Measurements from ENCODE around the gene ITGAD. TPM values are rescaled to one million over a fixed set of nuclear protein-coding genes. Genes with fewer than 3 reads are reported as not detected.
"Not testable (repeated sequence)": the region's sequence is repeated elsewhere in the genome, so short reads cannot be mapped to it uniquely, and the experiment has no call there.

ITGAD gene
- total RNA-seq, 1 donor from 2014 or later, result not detected

- no peak for DNase-seq
Measured at GRCh38 chr16:31403590-31404352, 10.6 kb downstream of the ITGAD start.

- DNase-seq, result no peak
Measured at GRCh38 chr16:31404353-31405064, 11.4 kb downstream of the ITGAD start.

GRCh38 chr16:31407406-31407805 is 14.3 kb downstream of the ITGAD start:
- DNase-seq, result no peak

GRCh38 chr16:31409433-31409832 is 16.3 kb downstream of the ITGAD start:
- no peak for DNase-seq

GRCh38 chr16:31410082-31410481 is 16.9 kb downstream of the ITGAD start:
- no peak for DNase-seq

- DNase-seq, result no peak
Measured at GRCh38 chr16:31411024-31411844, 18.1 kb downstream of the ITGAD start.

- no peak for DNase-seq
Measured at GRCh38 chr16:31412750-31413149, 19.6 kb downstream of the ITGAD start.

GRCh38 chr16:31413381-31413780 is 20.2 kb downstream of the ITGAD start:
- no peak for DNase-seq

GRCh38 chr16:31413943-31414342 is 20.8 kb downstream of the ITGAD start:
- DNase-seq, result no peak

GRCh38 chr16:31414706-31415105 is 21.6 kb downstream of the ITGAD start:
- no peak for DNase-seq

- DNase-seq, result no peak
Measured at GRCh38 chr16:31416371-31416770, 23.2 kb downstream of the ITGAD start.

GRCh38 chr16:31417036-31417435 is 23.9 kb downstream of the ITGAD start:
- not testable (repeated sequence) for DNase-seq

- DNase-seq, result no peak
Measured at GRCh38 chr16:31417916-31418315, 24.8 kb downstream of the ITGAD start.

GRCh38 chr16:31420037-31420436 is 26.9 kb downstream of the ITGAD start:
- no peak for DNase-seq

- DNase-seq, result no peak
Measured at GRCh38 chr16:31421587-31421986, 28.5 kb downstream of the ITGAD start.

- no peak for DNase-seq
Measured at GRCh38 chr16:31423241-31423640, 30.1 kb downstream of the ITGAD start.

- DNase-seq, result no peak
Measured at GRCh38 chr16:31423801-31424200, 30.7 kb downstream of the ITGAD start.

- no peak for DNase-seq
Measured at GRCh38 chr16:31427441-31428278, 34.5 kb downstream of the ITGAD start.

GRCh38 chr16:31428279-31428597 is 35.1 kb downstream of the ITGAD start, which contains the start of gene COX6A2:
Gene COX6A2, minus strand, starts transcription at chr16:31428360. Its CDS starts 35 bp downstream, at chr16:31428325.
- no peak for DNase-seq

GRCh38 chr16:31428638-31429247 is 35.6 kb downstream of the ITGAD start:
- DNase-seq, result no peak

GRCh38 chr16:31429314-31429713 is 36.2 kb downstream of the ITGAD start:
- DNase-seq, result no peak

GRCh38 chr16:31429796-31430195 is 36.7 kb downstream of the ITGAD start:
- DNase-seq, result no peak
